Spinal cord (tissue), 10 donors: Measurements from ENCODE around the gene BTBD9. TPM values are rescaled to one million over a fixed set of nuclear protein-coding genes. Genes with fewer than 3 reads are reported as not detected.

Experiments
- DNase-seq, 6 donors: peaks; one replicate each; pipeline versions ENCODE4 v3.0.0 to v3.0.0-alpha.2; 2013 to 2015; ENCODE audit warnings: low spot score in 6 of 6, low read depth in 4 of 6
- H3K27ac ChIP-seq: one replicate; pipeline ENCODE4 v1.5.1; 2013; ENCODE audit warnings: low read depth, low read length, control low read depth
- H3K27me3 ChIP-seq: one replicate; pipeline ENCODE4 v1.6.1; 2013; ENCODE audit warnings: low read length; ENCODE audit not compliant: control insufficient read depth, insufficient read depth
- H3K36me3 ChIP-seq: one replicate; pipeline ENCODE4 v1.6.1; 2013; ENCODE audit warnings: low read length; ENCODE audit not compliant: control insufficient read depth, insufficient read depth
- H3K4me1 ChIP-seq: one replicate; pipeline ENCODE4 v1.6.1; 2013; ENCODE audit warnings: low read length; ENCODE audit not compliant: control insufficient read depth, insufficient read depth
- H3K4me3 ChIP-seq: one replicate; pipeline ENCODE4 v1.5.1; 2013; ENCODE audit warnings: low read depth, low read length, control low read depth
- H3K9me3 ChIP-seq: one replicate; pipeline ENCODE4 v1.6.1; 2013; ENCODE audit warnings: low read length; ENCODE audit not compliant: control insufficient read depth, insufficient read depth
- WGBS: methylation state at CpG from one replicate; pipeline ENCODE4 v1.1.5; 2013; ENCODE audit warnings: missing lambda C conversion rate; ENCODE audit not compliant: insufficient coverage; 5-methylcytosine and 5-hydroxymethylcytosine counted together
- polyA plus RNA-seq, 2 donors: library from polyadenylated mRNA; unstranded; fragments of 120-200 nt; gene quantifications; one replicate each; pipeline ENCODE4 v1.2.1, GENCODE V29; 2013; ENCODE audit not compliant: insufficient read length in 2 of 2
- total RNA-seq, 2 donors: library from RNA; depleted of rRNA in 1 of 2; stranded (reverse); fragments of 120-200 nt in 1 of 2; fragments of >200 nt in 1 of 2; gene quantifications; one replicate each; pipeline versions ENCODE4 v1.2.3 to v1.2.4, GENCODE V29; 2013 to 2014
- donor health status: healthy.

Gene BTBD9
- total and polyA plus RNA-seq, 4 donors = 14.6 to 38.6 (median 16.9) TPM

GRCh38 chr6:38233161-38233791 lies 406.5 kb downstream of the BTBD9 start:
- no peaks in the 10 kb centered on the region for H3K4me1 ChIP-seq
- H3K27ac ChIP-seq = no peak overlapping the region
- H3K4me3 ChIP-seq = no peak overlapping the region
- 100% methylated on average over 2 of the region's 5 CpGs for WGBS
- no peak for DNase-seq
- H3K9me3 ChIP-seq = no peaks in the 10 kb centered on the region
- no peaks in the 10 kb centered on the region for H3K36me3 ChIP-seq
- no peaks in the 10 kb centered on the region for H3K27me3 ChIP-seq

- H3K4me1 ChIP-seq = peaks cover 16% of the 10 kb centered on the region
- no peaks in the 10 kb centered on the region for H3K27me3 ChIP-seq
- no CpG with 5 or more reads among the region's 2 CpGs for WGBS
- no peak for DNase-seq
- H3K36me3 ChIP-seq = no peaks in the 10 kb centered on the region
- H3K4me3 ChIP-seq = no peak overlapping the region
- H3K9me3 ChIP-seq = no peaks in the 10 kb centered on the region
- H3K27ac ChIP-seq = no peak overlapping the region
Measured at GRCh38 chr6:38225766-38226165, 414.0 kb downstream of the BTBD9 start.

GRCh38 chr6:38221251-38221650 lies 418.5 kb downstream of the BTBD9 start:
- Histone ChIP-seq H3K4me1 (peaks cover 7% of the 10 kb centered on the region), H3K36me3 (no peaks in the 10 kb centered on the region), H3K27ac (no peak overlapping the region), H3K27me3 (no peaks in the 10 kb centered on the region), H3K9me3 (no peaks in the 10 kb centered on the region), H3K4me3 (no peak overlapping the region)
- WGBS = 68% methylated on average over 2 of the region's 4 CpGs
- no peak for DNase-seq

DNA sequence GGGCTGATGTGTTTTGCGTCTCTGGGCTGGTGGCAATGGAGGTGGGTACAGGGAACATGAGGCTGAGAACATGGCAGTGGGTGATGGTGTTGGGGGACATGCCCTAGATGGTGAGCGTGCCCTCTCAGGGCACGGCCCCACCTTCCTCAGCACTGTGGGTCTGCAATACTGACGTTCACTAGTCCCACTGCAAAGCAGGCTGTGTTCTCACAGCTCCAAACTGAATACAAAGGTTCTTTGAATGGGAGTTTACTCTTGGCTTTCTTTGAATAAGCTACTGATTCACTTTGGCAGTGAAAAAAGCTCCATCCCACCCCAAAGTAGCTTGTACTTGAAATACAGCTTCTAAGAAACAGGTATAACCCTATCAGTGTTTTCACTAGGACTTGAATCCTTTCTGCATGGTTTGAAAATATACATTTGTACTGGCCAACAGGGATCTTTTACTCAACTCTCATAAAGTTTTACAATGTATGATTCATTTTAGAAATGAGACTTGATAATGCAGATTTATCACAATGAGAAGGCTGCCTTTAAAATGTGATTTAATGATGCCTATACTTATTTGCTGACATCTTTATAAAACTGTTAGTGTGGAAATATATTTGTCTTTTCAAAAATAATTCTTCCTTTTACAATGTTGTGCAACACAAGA lies 419.5 kb downstream of the BTBD9 start:
- Histone ChIP-seq H3K36me3 (no peaks in the 10 kb centered on the region), H3K27me3 (no peaks in the 10 kb centered on the region), H3K9me3 (no peaks in the 10 kb centered on the region), H3K27ac (peak overlapping the region; percentile 67), H3K4me1 (peaks cover 9% of the 10 kb centered on the region), H3K4me3 (no peak overlapping the region)
- 89% methylated on average over 1 of the region's 4 CpGs for WGBS
- peak in 3 of 6 donors; percentile 54 to 72 (median 68) for DNase-seq

DNA sequence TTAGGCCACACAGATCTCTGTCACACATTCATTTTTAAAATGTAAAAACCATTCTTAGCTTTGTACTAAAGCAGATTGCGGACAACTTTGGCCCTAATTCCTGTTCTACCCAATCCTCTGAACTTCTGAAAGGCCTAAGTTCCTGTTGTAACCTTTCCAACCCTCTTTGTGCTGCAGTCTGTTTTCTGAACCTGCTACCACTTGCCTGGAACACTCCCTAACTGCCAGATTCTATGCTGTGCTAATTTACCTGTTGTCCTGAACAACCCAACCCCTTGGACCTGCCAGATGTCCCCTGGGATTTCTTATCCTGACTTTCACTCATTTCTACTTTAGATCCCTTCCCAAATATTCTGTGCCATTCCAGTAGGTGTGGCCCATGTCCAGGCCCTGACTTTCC lies 421.5 kb downstream of the BTBD9 start:
- Histone ChIP-seq H3K4me3 (no peak overlapping the region), H3K4me1 (peaks cover 22% of the 10 kb centered on the region), H3K27ac (no peak overlapping the region), H3K9me3 (no peaks in the 10 kb centered on the region), H3K36me3 (no peaks in the 10 kb centered on the region), H3K27me3 (no peaks in the 10 kb centered on the region)
- 92% methylated on average over 1 of the region's 1 CpG for WGBS
- DNase-seq = no peak

GRCh38 chr6:38216451-38216850 lies 423.3 kb downstream of the BTBD9 start:
- Histone ChIP-seq H3K27me3 (no peaks in the 10 kb centered on the region), H3K27ac (no peak overlapping the region), H3K9me3 (no peaks in the 10 kb centered on the region), H3K4me3 (no peak overlapping the region), H3K4me1 (peaks cover 38% of the 10 kb centered on the region), H3K36me3 (no peaks in the 10 kb centered on the region)
- DNase-seq = no peak
- WGBS = 87% methylated on average over 3 of the region's 3 CpGs

- DNase-seq = no peak
- Histone ChIP-seq H3K27me3 (no peaks in the 10 kb centered on the region), H3K4me3 (no peak overlapping the region), H3K36me3 (no peaks in the 10 kb centered on the region), H3K27ac (peak overlapping the region; percentile 6), H3K4me1 (peaks cover 38% of the 10 kb centered on the region), H3K9me3 (no peaks in the 10 kb centered on the region)
- WGBS = no CpG with 5 or more reads among the region's 5 CpGs
Measured at GRCh38 chr6:38215651-38216311, 423.9 kb downstream of the BTBD9 start.

DNA sequence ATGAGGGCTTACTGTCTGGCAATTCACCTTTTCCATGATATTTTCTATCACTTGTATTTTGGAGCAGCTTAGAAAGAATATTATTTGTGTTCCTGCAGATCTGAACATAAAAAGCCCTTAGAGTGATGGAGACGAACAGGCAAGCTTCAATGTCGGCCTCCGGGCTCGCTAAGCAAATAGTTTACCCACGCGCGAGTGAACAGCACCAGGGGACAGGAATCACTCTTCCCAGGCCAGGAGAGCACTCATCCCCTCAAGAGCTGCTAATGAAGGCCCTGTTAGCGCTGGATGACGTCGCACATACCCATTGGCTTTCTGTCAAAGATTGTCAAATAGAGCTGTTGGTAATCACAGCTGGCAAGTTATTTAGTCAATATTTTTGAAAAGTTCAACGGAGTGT lies 424.5 kb downstream of the BTBD9 start:
- 49% methylated on average over 9 of the region's 11 CpGs for WGBS
- no peaks in the 10 kb centered on the region for H3K36me3 ChIP-seq
- no peaks in the 10 kb centered on the region for H3K27me3 ChIP-seq
- peaks cover 38% of the 10 kb centered on the region for H3K4me1 ChIP-seq
- H3K4me3 ChIP-seq = no peak overlapping the region
- peak overlapping the region; percentile 6 for H3K27ac ChIP-seq
- H3K9me3 ChIP-seq = no peaks in the 10 kb centered on the region
- peak in 1 of 6 donors; percentile 68 for DNase-seq

- WGBS = no CpG with 5 or more reads among the region's 2 CpGs
- H3K27me3 ChIP-seq = no peaks in the 10 kb centered on the region
- H3K27ac ChIP-seq = no peak overlapping the region
- no peaks in the 10 kb centered on the region for H3K36me3 ChIP-seq
- H3K4me1 ChIP-seq = peaks cover 42% of the 10 kb centered on the region
- H3K4me3 ChIP-seq = no peak overlapping the region
- DNase-seq = peak in 1 of 6 donors; percentile 47
- H3K9me3 ChIP-seq = no peaks in the 10 kb centered on the region
Measured at GRCh38 chr6:38214159-38214558, 425.6 kb downstream of the BTBD9 start.
